A549 treated with dexamethasone at 1 μM for 4 hours (cell line): ENCODE measurements around the gene SDC3. TPM values are rescaled to one million over a fixed set of nuclear protein-coding genes. Genes with fewer than 3 reads are reported as not detected.

Experiments
- total RNA-seq: library from RNA; stranded (reverse); fragments of 200-300 nt; extraction: Qiagen RNA extraction; gene quantifications from 5 replicates; pipeline ENCODE4 v1.2.3, GENCODE V29; 2022

SDC3 gene
- 8.2 to 13.4 TPM (median 12.6 TPM) in 5 replicates for total RNA-seq

GRCh38 chr1:30908696-30909364 is at the start of gene SDC3:
Gene SDC3 (minus strand): TSS chr1:30908758. CDS start chr1:30908586, 172 bp downstream.

Other genes starting within 250 kb of the SDC3 start
- gene MATN1, start 185.2 kb downstream of the SDC3 start, total RNA-seq, result 0.06 to 0.18 TPM (median 0.08 TPM) in 4 of 5 replicates, not detected in the other
- 0.18 to 0.37 TPM (median 0.27 TPM) in 5 replicates for gene LAPTM5, start 151.0 kb downstream of the SDC3 start, total RNA-seq
- gene PUM1, start 157.0 kb upstream of the SDC3 start, total RNA-seq, result 22.2 to 38.3 TPM (median 33.4 TPM) in 5 replicates